Measurements from ENCODE around the gene SGSM2.

SGSM2 gene

DNA sequence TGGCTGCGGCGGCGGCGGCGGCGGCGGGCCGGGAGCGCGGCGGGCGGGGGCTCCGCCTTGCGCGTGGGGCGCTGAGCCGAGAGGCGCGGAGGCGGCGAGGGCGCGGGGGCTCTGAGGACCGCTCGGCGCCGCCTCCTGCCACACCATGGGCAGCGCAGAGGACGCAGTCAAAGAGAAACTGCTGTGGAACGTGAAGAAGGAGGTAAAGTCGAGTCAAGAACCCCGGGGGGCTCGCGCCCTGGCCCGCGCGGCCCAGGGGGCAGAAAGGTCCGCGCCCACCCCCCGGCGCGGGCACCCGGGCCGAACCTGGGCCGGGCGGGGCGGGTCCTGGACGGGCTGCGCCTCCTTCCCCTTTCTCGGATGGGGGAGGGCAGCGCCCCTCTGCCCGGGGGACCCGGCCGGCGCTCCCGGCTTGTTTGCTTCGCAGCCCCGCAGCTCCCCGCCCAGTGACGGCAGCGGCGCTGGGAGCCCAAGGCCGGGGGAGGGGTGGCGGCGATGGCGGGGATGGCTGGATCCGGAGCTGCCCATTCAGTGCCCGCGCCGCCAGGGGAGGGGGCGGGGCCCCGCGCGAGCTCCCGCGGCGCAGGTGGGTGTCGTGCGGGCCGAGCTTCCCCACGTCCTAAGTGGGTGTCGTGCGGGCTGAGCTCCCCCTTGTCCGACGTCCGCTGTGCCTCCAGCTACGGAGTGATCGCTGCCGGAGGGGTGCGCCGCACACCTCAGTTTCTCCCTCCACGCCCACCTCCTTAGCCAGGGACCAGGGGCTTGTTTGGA is 428 bp downstream of the SGSM2 start (continued):
- no peak for TF ChIP-seq POU6F1 (CRISPR knock-in tag; IDR thresholded peaks at IDR 0.05; ENCODE audit: borderline replicate concordance, low read depth)

- ATAC-seq = no peak
- no peak for TF ChIP-seq ISL1 (CRISPR knock-in tag; IDR thresholded peaks at IDR 0.05)
- TF ChIP-seq ARNTL (CRISPR knock-in tag; IDR thresholded peaks at IDR 0.05; ENCODE audit: borderline replicate concordance, low read depth) = no peak
- no peak for TF ChIP-seq ZC3H10 (CRISPR knock-in tag; IDR thresholded peaks at IDR 0.05)
- TF ChIP-seq SNAI2 (CRISPR knock-in tag; IDR thresholded peaks at IDR 0.05) = no peak
Measured at GRCh38 chr17:2338315-2338657, 985 bp downstream of the SGSM2 start.

- ATAC-seq = no peak
- TF ChIP-seq RARB (CRISPR knock-in tag; IDR thresholded peaks at IDR 0.05) (no peak), TOX (CRISPR knock-in tag; IDR thresholded peaks at IDR 0.05; ENCODE audit: borderline replicate concordance) (no peak), BACH2 (CRISPR knock-in tag; IDR thresholded peaks at IDR 0.05; ENCODE audit: borderline replicate concordance) (no peak)
Measured at GRCh38 chr17:2343421-2343820, 6.1 kb downstream of the SGSM2 start.

DNA sequence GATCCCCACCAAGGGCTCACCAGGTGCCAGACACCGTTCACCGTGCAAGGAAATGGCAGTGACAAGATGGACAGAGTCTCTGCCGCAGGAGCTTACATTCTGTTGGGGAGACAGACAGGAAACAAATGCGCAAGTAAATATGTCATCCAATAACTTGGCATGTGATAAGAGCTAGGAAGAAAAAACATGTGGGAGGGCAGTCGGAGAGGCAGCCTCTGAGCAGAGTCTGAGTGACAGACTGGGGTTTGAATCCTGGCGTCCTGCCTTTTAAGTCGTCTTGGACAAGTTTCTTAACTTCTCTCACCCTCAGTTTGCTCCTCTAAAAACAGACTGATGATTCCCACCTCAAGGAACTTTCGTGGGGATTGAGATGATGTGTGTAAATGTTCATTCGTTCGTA is 7.2 kb downstream of the SGSM2 start:
- TF ChIP-seq, protein P1, sequence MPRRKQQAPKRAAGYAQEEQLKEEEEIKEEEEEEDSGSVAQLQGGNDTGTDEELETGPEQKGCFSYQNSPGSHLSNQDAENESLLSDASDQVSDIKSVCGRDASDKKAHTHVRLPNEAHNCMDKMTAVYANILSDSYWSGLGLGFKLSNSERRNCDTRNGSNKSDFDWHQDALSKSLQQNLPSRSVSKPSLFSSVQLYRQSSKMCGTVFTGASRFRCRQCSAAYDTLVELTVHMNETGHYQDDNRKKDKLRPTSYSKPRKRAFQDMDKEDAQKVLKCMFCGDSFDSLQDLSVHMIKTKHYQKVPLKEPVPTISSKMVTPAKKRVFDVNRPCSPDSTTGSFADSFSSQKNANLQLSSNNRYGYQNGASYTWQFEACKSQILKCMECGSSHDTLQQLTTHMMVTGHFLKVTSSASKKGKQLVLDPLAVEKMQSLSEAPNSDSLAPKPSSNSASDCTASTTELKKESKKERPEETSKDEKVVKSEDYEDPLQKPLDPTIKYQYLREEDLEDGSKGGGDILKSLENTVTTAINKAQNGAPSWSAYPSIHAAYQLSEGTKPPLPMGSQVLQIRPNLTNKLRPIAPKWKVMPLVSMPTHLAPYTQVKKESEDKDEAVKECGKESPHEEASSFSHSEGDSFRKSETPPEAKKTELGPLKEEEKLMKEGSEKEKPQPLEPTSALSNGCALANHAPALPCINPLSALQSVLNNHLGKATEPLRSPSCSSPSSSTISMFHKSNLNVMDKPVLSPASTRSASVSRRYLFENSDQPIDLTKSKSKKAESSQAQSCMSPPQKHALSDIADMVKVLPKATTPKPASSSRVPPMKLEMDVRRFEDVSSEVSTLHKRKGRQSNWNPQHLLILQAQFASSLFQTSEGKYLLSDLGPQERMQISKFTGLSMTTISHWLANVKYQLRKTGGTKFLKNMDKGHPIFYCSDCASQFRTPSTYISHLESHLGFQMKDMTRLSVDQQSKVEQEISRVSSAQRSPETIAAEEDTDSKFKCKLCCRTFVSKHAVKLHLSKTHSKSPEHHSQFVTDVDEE (CRISPR knock-in tag; IDR thresholded peaks at IDR 0.05) = no peak
- TF ChIP-seq, protein P2, sequence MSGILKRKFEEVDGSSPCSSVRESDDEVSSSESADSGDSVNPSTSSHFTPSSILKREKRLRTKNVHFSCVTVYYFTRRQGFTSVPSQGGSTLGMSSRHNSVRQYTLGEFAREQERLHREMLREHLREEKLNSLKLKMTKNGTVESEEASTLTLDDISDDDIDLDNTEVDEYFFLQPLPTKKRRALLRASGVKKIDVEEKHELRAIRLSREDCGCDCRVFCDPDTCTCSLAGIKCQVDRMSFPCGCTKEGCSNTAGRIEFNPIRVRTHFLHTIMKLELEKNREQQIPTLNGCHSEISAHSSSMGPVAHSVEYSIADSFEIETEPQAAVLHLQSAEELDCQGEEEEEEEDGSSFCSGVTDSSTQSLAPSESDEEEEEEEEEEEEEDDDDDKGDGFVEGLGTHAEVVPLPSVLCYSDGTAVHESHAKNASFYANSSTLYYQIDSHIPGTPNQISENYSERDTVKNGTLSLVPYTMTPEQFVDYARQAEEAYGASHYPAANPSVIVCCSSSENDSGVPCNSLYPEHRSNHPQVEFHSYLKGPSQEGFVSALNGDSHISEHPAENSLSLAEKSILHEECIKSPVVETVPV (CRISPR knock-in tag; IDR thresholded peaks at IDR 0.05) = no peak
- TF ChIP-seq ZFP30 (CRISPR knock-in tag; IDR thresholded peaks at IDR 0.05) = no peak
- TF ChIP-seq PATZ1 (CRISPR knock-in tag; IDR thresholded peaks at IDR 0.05; ENCODE audit: borderline replicate concordance) = no peak
- no peak for TF ChIP-seq CREB5 (CRISPR knock-in tag; IDR thresholded peaks at IDR 0.05; ENCODE audit: low read depth)
- TF ChIP-seq ARNTL (CRISPR knock-in tag; IDR thresholded peaks at IDR 0.05; ENCODE audit: borderline replicate concordance, low read depth) = no peak
- TF ChIP-seq ZC3H10 (CRISPR knock-in tag; IDR thresholded peaks at IDR 0.05) = no peak
- TF ChIP-seq OSR1 (CRISPR knock-in tag; IDR thresholded peaks at IDR 0.05) = no peak
- no peak for ATAC-seq

DNA sequence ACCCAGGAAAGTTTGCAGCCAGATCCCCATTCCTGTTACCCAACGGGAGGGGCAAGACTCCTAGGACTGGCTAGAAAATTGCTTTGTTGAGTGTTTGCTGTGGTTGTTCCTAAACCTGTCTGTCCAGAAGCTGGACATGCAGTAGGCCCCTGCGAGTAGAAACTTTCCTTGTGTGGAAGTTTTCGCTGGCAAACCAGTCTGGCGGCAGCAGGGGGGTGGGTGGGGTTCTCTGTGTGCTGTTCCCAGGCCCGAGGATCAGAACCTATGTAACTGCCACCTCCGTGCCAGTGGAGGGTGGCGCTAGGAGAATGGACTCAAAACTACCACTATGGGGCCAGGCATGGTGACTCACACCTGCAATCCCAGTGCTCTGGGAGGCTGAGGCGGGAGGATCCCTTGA is 9.2 kb downstream of the SGSM2 start:
- ATAC-seq = no peak
- TF ChIP-seq TCF4 (CRISPR knock-in tag; IDR thresholded peaks at IDR 0.05; ENCODE audit: borderline replicate concordance) (no peak), ZFP3 (CRISPR knock-in tag; IDR thresholded peaks at IDR 0.05) (no peak), CSDC2 (CRISPR knock-in tag; IDR thresholded peaks at IDR 0.05) (no peak), CREB5 (CRISPR knock-in tag; IDR thresholded peaks at IDR 0.05; ENCODE audit: low read depth) (no peak), TOX (CRISPR knock-in tag; IDR thresholded peaks at IDR 0.05; ENCODE audit: borderline replicate concordance) (no peak), ARNTL (CRISPR knock-in tag; IDR thresholded peaks at IDR 0.05; ENCODE audit: borderline replicate concordance, low read depth) (no peak), PPARA (CRISPR knock-in tag; IDR thresholded peaks at IDR 0.05; ENCODE audit: borderline replicate concordance) (no peak), ISL1 (CRISPR knock-in tag; IDR thresholded peaks at IDR 0.05) (no peak)
- TF ChIP-seq, protein P1 (CRISPR knock-in tag; IDR thresholded peaks at IDR 0.05) = no peak
